IPS-11a (cell line): ENCODE results near the gene GLS.
A peak's percentile ranks its signal among the peaks of the same experiment; 100 is the strongest.
"Not testable (repeated sequence)": the region's sequence is repeated elsewhere in the genome, so short reads cannot be mapped to it uniquely, and the experiment has no call there.

Experiments
- H3K4me3 ChIP-seq: one replicate; pipeline ENCODE4 v1.5.1; 2013; ENCODE audit warnings: low read depth, low read length, control low read depth

GLS gene

GRCh38 chr2:190882856-190883582 is 2.4 kb downstream of the GLS start:
- peak overlapping the region; percentile 86 for H3K4me3 ChIP-seq

- H3K4me3 ChIP-seq = not testable (repeated sequence)
These were observed 5.2 kb downstream of the GLS start for GRCh38 chr2:190885844-190886243.

- no peak overlapping the region for H3K4me3 ChIP-seq
These were observed 6.5 kb downstream of the GLS start for GRCh38 chr2:190887089-190887488.

GRCh38 chr2:190888449-190888848 is 7.8 kb downstream of the GLS start:
- H3K4me3 ChIP-seq = no peak overlapping the region

GRCh38 chr2:190889175-190889943 is 8.7 kb downstream of the GLS start:
- no peak overlapping the region for H3K4me3 ChIP-seq

GRCh38 chr2:190891372-190891771 is 10.8 kb downstream of the GLS start:
- no peak overlapping the region for H3K4me3 ChIP-seq

GRCh38 chr2:190891889-190892288 is 11.3 kb downstream of the GLS start:
- H3K4me3 ChIP-seq = no peak overlapping the region

- no peak overlapping the region for H3K4me3 ChIP-seq
These were observed 12.5 kb downstream of the GLS start for GRCh38 chr2:190893157-190893556.

- no peak overlapping the region for H3K4me3 ChIP-seq
These were observed 15.9 kb downstream of the GLS start for GRCh38 chr2:190896477-190896876.

GRCh38 chr2:190903693-190904450 is 23.3 kb downstream of the GLS start:
- H3K4me3 ChIP-seq = no peak overlapping the region

- H3K4me3 ChIP-seq = no peak overlapping the region
These were observed 24.1 kb downstream of the GLS start for GRCh38 chr2:190904640-190905261.

- H3K4me3 ChIP-seq = no peak overlapping the region
These were observed 27.9 kb downstream of the GLS start for GRCh38 chr2:190908532-190908931.

- no peak overlapping the region for H3K4me3 ChIP-seq
These were observed 29.1 kb downstream of the GLS start for GRCh38 chr2:190909680-190910079.

GRCh38 chr2:190910341-190911136 is 29.9 kb downstream of the GLS start:
- no peak overlapping the region for H3K4me3 ChIP-seq

GRCh38 chr2:190911813-190912212 is 31.2 kb downstream of the GLS start:
- H3K4me3 ChIP-seq = no peak overlapping the region

GRCh38 chr2:190912726-190913125 is 32.1 kb downstream of the GLS start:
- H3K4me3 ChIP-seq = no peak overlapping the region

GRCh38 chr2:190913725-190914124 is 33.1 kb downstream of the GLS start:
- H3K4me3 ChIP-seq = no peak overlapping the region

- H3K4me3 ChIP-seq = no peak overlapping the region
These were observed 36.2 kb downstream of the GLS start for GRCh38 chr2:190916829-190917228.

GRCh38 chr2:190920085-190920484 is 39.5 kb downstream of the GLS start:
- no peak overlapping the region for H3K4me3 ChIP-seq

- H3K4me3 ChIP-seq = no peak overlapping the region
These were observed 41.8 kb downstream of the GLS start for GRCh38 chr2:190922376-190922775.
